Measurements from ENCODE around the gene UBP1.
"Not testable (repeated sequence)": the region's sequence is repeated elsewhere in the genome, so short reads cannot be mapped to it uniquely, and the experiment has no call there.

UBP1 gene

DNA sequence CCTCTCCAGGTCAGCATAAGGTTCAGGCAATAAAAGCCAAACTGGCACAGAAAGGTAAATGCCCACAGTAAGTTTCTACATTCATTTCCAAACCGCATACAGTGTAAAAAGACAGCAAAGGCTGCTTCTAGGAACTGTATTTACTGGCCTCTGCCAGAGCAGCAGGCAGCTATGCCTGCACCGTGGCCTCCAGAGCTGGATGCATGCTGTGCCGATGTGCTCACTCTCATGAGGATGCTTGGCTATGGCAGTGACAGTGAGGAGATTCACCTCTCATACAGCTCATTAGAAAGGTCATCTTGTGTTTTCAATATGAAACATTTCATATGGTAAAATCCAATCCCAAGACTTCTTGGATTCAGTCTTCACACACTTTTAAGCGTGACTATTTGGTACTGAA is 50.3 kb downstream of the UBP1 start:
- DNase-seq (ENCODE audit: low read depth): no peak

DNA sequence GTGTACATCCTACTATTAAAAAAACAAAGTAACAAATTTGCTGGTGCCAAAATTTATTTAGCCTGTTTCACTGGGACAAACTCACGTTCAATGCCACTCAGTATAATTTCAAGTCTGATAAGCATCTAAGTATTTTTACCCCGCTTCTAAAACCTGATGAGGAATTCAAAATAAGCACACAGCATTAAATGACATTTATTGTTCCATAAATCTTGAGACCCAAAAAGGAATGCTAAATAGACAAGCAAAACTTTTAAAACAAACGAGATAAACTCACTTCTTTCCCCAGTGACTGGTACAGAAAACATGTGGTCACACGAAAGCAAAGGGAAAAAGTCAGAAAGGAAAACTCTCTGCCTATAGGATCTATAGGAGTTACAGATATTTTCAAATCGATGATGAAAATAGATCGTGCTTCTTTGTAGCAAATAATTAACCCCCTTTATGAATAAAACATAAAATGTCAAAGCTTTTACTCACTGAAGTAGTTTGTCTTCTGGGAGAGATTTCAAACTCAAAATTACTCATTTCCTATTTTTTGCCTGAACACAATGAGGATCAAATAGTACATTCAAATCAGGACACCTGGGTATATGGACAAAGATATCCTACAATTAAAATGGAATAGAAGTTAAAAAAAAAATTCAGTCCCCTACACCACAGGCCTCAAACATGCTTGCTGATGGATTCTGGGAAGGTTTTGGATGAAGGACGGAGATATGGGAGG is 51.7 kb downstream of the UBP1 start:
- no peak for DNase-seq (ENCODE audit: low read depth)

DNA sequence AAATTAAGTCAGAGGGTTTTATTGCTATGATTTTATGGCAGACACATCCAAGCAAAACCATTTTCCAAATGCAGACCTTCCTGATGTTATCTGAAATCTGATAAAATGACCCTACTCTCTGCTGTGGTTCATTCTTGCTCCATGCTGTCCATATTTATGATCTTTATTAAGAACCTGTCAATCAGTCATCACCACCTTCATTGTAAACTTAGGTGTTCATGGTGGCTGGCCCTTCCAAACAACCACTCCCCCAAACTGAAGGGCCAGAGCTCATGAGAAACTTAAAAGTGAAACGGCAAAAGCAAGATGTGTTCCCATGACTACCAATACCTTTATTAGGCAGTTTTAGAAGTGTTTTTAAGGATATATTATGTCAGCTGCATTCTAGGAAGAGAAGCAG is 53.6 kb downstream of the UBP1 start:
- DNase-seq (ENCODE audit: low read depth): no peak

DNA sequence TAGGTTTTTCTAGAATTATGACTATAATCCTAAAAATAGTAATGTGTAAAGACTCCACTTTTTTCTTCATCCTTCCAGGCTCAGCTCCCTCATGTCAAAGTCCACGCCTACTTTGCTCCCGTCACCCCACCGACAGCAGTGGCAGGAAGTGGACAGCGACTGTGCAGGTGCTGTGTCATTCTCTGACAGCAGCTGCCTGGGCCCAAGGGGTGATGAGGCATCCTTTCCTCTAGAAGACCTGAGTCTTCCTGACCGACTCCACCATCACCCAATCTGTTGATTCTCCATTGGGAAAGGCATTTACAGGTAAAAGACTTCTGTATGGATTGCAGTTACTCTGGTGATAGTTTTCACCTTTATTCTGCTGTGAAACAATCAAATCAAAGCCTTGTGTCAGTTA is 54.8 kb downstream of the UBP1 start:
- peak; percentile 6 for DNase-seq (ENCODE audit: low read depth)

DNA sequence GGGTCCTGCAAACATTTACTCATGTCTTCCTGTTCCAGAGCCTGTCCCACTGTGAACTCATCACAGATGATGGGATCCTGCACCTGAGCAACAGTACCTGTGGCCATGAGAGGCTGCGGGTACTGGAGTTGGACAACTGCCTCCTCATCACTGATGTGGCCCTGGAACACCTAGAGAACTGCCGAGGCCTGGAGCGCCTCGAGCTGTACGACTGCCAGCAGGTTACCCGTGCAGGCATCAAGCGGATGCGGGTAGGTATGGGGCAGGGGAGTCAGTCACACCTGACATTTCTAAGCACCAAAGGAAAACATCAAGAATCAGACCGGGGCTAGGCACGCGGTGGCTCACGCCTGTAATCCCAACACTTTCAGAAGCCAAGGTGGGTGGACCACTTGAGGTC is 56.3 kb downstream of the UBP1 start:
- DNase-seq (ENCODE audit: low read depth): no peak

DNA sequence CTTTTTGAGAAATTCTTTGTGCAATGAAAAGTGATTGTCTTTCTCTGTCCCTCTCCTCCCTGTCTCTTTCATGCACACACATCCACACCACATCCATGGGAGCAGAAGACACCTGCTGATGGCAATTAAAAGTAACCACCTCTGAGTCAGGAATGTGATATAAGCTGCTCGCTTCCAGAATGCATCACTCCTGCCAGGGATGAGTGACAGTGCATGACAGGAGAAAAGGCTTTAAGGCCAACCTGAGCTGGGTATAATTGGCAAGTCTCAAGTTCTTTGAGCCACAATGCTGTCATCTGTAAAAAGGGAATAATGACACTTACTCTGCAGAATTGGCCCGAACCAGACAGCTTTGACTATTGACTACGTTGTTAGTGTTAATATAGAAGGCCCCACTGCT is 59.6 kb downstream of the UBP1 start:
- DNase-seq (ENCODE audit: low read depth): no peak

DNA sequence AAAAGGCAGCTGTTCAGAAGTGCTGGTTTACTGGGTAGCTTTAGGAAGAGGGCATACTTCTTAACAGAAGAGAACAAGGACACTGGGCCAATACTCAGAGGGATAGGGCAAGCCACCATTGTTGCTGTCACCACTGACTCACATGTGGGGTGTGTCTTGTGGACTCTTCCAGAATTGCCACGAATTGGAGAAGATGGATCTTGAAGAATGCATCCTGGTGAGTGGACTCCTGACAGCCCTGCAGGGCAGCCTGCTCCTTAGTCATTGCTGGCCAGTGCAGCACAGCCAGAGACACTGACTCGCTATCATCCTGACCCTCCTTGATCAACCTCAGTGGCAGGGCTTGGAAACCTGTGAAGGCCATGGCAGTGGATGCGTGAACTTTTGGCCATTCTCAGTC is 62.3 kb downstream of the UBP1 start:
- DNase-seq (ENCODE audit: low read depth): no peak

DNA sequence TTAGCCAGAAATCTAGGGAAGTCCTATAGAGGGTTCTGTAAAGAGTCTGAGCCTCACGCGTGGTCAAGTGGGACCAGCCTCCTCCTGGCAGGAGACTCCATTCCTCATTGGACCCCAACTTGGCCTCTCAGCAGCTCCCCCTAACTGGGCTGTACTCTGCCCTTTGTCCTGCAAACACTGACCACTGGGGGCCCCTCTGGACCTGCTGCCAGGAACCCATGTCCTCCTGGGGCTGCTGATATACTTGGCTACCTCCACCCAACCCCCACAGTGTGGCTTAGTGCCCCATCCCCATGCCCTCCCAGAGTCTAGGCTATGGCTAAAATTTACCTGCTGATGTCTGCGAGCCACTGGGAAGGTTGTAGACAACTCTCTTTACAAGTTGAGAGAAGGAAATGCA is 62.7 kb downstream of the UBP1 start:
- DNase-seq (ENCODE audit: low read depth): no peak

DNA sequence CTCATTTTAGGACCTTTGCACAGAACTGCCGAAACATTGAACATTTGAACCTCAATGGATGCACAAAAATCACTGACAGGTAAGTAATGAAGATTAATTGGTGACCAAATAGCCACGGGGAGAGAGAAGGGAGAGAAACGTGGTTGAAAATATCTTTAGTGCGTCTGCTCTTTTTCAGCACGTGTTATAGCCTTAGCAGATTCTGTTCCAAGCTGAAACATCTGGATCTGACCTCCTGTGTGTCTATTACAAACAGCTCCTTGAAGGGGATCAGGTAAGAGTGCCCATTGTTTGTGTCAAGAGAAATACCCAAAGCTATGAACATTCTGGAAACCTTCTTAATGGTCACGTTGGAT is 67.1 kb downstream of the UBP1 start:
- no peak for DNase-seq (ENCODE audit: low read depth)

DNA sequence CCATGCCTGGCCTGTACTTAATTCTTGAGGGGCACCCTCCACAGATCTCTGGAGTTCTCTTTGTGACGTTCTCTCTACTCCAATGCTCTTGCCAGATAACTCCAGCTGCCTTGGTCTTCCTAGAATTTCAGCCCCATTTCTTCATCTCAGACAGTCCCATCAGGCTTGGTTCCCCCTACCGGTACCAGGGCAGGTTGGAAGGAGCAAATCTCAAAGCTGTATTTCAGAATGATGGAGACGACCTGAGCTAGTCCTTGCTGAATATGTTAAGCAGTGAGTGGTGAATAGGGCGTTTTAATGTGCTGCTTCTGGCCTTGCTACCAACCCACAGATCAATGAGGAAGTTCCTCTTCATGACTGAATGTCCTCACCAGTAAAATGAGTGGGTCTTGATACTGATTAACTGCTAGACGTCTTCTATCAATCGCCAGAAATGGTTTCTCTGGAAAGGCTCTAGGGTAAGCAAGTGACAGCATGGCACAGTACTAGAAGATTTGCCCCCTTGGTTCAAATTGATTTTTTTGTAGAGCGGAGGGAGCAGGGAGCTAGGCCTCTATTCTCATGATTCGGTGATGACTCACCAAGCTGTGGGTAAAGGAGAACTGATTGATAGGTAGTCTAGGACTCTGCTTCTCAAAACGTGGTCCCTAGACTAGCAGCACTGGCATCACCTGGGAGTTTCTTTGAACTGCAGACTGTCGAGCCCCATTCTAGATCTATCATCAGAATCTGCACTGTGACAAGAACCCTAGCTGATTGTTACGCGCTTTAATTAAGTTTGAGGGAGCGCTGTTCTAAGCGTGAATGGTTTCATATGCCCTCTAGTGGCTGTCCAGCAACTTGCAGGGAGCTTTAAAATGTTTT is 67.8 kb downstream of the UBP1 start:
- no peak for DNase-seq (ENCODE audit: low read depth)

DNA sequence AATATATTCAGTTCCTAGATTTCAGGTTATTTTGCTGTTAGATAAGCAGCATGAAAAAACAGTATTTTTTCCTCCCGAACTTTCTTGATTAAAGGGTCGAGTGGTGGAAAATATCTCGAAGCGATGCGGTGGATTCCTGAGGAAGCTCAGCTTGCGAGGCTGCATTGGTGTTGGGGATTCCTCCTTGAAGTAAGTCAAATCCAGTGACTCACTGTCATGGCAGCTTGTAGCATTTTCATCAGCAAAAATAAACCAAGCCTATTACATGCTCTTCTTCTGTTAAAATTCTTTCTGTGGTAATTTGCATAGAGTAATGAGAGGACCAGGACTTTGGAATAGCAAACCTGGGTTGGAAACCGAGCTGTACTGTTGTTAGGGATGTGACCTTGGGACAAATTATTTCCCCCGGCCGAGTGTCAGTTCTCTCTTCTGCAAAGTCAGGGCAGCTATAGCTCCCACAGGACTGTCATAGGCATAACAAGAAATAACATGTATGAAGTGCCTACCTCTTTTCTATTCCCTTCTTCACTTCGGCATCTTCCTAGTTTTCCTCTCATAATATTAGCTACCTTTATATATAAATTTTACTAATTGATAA is 75.6 kb downstream of the UBP1 start:
- no peak for DNase-seq (ENCODE audit: low read depth)

DNA sequence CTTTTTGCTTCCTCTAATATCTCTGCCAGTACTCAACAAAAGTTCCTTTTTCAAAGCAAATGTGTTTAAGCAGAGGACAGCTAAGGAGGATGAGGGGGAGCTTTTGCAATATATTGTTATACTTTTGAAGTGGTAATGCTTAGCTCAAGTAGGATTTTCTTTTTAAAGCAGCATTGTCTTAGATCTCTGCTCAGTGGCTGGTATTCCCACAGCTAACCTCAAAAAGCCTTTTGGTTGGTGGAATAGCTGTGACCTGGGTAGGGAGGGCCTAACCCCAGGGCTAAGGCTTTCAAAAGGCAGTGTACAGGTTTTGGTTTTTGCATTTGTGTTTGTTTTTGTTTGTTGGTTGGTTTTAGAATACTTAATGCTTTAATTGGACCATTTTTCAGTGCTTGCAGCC is 76.1 kb downstream of the UBP1 start:
- DNase-seq (ENCODE audit: low read depth): no peak

DNA sequence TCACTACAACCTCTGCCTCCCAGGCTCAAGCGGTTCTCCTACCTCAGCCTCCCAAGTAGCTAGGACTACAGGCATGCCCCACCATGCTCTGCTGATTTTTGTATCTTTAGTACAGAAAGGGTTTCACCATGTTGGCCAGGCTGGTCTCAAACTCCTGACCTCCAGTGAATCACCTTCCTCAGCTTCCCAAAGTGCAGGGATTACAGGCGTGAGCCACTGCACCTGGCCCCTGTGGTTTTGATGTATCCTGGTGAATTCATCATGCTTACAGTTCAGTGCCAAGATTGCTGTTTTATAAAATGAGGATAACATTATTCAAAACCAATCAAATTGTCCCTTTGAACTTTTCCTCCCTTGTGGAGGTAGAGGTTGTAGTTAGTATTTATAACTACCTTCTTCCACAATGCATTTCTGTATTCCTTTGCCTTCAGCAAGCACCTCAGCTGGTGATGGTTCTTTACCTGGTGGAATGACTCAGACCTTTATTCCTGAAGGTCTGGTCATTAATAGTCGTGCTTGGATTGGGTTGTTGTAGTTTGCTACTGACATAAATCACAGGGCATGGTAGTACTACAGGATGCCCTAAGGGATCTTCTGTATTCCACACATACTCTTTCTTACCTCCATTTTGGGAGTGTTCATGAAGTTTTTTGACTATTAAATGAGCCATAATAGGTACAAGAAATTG is 76.9 kb downstream of the UBP1 start:
- DNase-seq (ENCODE audit: low read depth): no peak

DNA sequence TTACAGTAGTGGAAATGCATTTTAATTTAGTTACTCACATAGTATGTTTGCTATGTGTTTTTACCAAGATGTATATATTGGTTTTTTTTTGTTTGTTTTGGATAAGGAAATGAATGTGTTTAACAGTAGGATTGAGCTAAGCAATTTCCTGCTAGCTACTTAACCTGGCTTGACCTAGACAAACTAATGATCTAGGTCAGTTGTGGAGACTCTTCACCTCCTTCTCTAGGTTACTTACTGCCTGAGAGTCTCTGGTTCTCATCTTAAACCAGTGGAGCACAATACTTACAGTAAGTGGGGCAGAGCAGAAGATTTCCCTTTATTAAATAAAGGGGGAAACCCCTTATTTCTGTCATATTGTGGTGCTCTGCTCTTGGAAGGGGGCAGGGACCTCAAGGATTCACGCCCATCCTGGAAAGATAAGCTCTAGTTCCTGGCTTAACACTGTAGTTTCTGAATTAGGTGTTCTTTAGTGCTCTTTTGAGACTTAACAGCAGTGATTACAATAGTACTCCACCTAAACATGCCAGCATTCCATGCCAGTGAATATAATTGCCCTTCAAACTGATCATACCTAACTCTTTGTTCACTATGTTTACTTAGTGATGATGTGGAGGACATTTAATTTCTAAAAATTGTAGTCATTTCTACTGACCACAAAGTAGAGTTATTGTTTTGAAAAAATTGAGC is 79.9 kb downstream of the UBP1 start:
- no peak for DNase-seq (ENCODE audit: low read depth)

DNA sequence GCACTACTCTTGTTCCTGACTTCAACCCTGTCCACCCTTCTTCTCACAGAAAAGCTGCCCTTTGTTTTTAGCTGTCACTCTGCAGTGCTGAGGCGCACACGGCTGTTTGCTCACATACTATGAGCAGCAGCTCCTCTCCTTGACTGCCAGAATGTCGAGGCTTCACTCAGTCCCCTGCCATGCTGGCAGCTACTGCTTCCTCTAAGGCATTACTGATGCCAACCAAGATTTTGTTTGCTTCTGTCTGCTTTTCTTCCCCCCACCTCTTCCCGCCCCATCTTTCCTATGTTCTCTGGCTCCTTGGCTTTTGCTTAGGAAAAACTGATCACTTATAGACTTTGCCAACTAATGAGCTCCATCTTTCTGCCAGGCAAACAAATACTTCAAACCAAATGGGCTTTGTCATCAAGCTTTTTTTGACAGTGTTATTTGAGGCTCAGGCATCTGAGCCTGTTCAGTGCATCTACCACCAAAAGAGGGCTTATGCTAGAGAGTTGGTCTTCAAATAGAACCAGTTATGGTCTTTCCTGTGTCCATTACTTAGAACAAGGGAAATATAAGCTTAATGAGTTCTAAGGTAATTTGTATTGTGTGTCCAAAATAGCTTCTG is 81.9 kb downstream of the UBP1 start:
- DNase-seq (ENCODE audit: low read depth): no peak

DNA sequence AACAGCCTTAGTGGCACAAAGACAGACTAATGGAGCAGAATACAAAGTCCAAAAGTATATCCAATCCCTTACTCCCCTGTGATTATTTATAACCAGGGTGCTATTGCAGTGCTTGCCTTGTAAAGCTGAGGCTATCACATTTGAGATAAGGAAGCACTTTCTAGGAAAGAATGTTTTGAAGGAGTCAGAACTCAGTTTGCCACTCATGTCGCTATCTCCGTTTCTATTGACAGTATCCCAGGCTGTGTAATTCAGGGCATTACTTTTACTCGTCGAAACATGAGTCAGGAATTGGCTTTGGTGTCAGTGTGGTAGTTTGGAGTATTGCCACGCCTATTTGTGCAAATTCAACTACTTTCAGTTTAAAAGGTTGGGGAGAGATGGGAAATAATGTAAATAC is 84.6 kb downstream of the UBP1 start:
- no peak for DNase-seq (ENCODE audit: low read depth)

DNA sequence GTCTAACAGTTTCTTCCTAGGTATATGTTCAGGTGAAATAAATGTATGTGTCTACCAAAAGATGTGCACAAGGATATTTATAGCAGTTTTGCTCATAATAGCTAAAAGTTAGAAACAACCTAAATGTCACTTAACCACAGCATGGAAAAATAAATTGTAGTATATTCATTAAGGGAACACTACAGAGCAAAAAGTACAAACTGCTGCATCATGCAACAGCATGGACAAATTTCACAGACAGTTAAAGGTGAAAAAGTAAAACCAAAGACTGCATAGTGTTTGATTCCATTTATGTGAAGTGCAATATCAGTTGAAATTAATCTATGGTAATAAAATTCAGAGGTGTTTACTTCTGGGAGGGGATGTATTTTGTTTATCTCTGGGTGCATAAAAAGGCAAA is 100.4 kb downstream of the UBP1 start:
- DNase-seq (ENCODE audit: low read depth): no peak

DNA sequence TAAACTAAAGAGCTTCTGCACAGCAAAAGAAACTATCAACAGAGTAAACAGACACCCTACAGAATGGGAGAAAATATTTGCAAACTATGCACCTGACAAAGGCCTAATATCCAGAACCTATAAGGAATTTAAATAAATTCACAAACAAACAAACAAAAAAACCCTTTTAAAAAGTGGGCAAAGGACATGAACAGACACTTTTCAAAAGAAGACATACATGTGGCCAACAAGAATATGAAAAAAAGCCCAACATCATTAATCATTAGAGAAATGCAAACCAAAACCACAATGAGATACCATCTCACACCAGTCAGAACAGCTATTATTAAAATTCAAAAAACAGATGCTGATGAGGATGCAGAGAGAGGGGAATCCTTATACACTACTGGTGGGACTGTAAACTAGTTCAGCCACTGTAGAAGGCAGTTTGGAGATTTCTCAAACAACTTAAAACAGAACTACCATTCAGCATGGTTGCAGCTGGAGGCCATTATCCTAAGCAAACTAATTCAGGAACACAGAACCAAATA is 101.2 kb downstream of the UBP1 start:
- DNase-seq (ENCODE audit: low read depth): not testable (repeated sequence)
